ENCODE data around the gene PRDM16. TPM values are rescaled to one million over a fixed set of nuclear protein-coding genes. Genes with fewer than 3 reads are reported as not detected.

Gene PRDM16
- total and polyA plus RNA-seq, 2 of the 13 experiments (the other 11 are each of a cell fraction or from before 2014, with no cell fraction given), result 0.15 to 0.81 TPM

DNA sequence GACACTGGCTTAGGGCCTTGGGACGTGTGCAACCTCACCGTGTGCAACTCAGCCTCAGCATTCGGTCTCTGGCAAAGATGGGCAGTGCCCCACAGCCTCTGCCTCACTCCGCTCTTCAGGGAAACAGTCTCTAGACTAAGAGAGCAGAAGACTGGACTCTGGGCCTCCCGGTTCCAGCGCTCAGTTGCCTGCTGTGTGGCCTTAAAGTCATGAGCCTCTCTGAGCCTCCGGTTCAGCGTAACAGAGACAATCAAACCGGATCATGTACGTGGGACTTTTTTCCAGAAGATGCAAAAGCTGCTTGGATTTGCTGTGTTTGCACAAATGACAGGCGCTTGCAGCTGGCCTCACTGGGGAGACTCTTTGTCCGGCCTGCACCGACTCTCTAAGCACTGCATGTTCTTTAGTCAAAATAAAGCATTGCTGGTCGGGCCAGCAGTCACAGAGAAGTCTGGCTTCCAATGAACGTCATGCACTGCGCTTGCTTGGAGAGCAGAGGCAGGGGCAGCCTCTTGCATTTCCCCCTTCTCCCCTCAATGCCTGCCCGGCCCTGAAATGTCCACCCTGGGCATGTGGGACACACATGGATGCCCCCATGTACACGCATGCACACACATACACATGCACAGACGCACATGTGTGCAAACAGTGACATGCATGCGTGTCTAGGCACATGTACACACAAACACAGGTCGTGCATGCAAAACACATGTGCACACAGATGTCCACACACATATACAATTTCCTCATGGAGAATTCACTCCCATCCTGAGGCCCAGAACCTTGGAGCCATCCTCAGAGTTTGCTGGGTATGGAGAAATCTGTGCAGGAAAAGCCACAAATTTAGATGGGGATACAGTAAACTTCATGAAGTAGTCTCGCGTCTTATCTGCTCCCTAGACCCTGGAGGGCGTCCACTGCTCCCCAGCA lies 152.4 kb downstream of the PRDM16 start (continued):
- TF ChIP-seq SETDB1 (CRISPR knock-in tag; IDR thresholded peaks at IDR 0.05; ENCODE audit: borderline replicate concordance) (no peak), RFXAP (CRISPR knock-in tag; IDR thresholded peaks at IDR 0.05; ENCODE audit: borderline replicate concordance) (0 out of 2 replicates have a peak, but pooled peaks have one; percentile 7), GTF3A (CRISPR knock-in tag; conservative IDR thresholded peaks at IDR 0.05) (0 out of 2 replicates have a peak, but pooled peaks have one; percentile 36), PATZ1 (CRISPR knock-in tag; IDR thresholded peaks at IDR 0.05) (no peak), UBTF (CRISPR knock-in tag; IDR thresholded peaks at IDR 0.05) (0 out of 2 replicates have a peak, but pooled peaks have one; percentile 12), TBL1XR1 (IDR thresholded peaks at IDR 0.05; ENCODE audit: borderline replicate concordance, low read length, partially characterized antibody) (no peak), ZNF790 (CRISPR knock-in tag; IDR thresholded peaks at IDR 0.05; ENCODE audit: borderline replicate concordance) (no peak), RBM39 (IDR thresholded peaks at IDR 0.05; ENCODE audit: low read depth, low read length, poor library complexity, severe bottlenecking) (no peak), RFX3 (CRISPR knock-in tag; IDR thresholded peaks at IDR 0.05) (no peak), HES4 (CRISPR knock-in tag; IDR thresholded peaks at IDR 0.05; ENCODE audit: borderline replicate concordance) (no peak), DNMT3B (CRISPR knock-in tag; conservative IDR thresholded peaks at IDR 0.05) (no peak), HOXA9 (CRISPR knock-in tag; IDR thresholded peaks at IDR 0.05; ENCODE audit: borderline replicate concordance) (no peak), ZNF572 (CRISPR knock-in tag; IDR thresholded peaks at IDR 0.05) (no peak), MAFK (conservative IDR thresholded peaks at IDR 0.05 in 1 of 2, IDR thresholded peaks at IDR 0.05 in 1 of 2; ENCODE audit: low read length in 2 of 2) (peak; percentile 78 to 80), ZNF44 (CRISPR knock-in tag; IDR thresholded peaks at IDR 0.05) (no peak), ARNT2 (CRISPR knock-in tag; IDR thresholded peaks at IDR 0.05; ENCODE audit: low read depth) (no peak), ZNF530 (CRISPR knock-in tag; IDR thresholded peaks at IDR 0.05; ENCODE audit: low read depth) (no peak)
- TF ChIP-seq, protein P1, sequence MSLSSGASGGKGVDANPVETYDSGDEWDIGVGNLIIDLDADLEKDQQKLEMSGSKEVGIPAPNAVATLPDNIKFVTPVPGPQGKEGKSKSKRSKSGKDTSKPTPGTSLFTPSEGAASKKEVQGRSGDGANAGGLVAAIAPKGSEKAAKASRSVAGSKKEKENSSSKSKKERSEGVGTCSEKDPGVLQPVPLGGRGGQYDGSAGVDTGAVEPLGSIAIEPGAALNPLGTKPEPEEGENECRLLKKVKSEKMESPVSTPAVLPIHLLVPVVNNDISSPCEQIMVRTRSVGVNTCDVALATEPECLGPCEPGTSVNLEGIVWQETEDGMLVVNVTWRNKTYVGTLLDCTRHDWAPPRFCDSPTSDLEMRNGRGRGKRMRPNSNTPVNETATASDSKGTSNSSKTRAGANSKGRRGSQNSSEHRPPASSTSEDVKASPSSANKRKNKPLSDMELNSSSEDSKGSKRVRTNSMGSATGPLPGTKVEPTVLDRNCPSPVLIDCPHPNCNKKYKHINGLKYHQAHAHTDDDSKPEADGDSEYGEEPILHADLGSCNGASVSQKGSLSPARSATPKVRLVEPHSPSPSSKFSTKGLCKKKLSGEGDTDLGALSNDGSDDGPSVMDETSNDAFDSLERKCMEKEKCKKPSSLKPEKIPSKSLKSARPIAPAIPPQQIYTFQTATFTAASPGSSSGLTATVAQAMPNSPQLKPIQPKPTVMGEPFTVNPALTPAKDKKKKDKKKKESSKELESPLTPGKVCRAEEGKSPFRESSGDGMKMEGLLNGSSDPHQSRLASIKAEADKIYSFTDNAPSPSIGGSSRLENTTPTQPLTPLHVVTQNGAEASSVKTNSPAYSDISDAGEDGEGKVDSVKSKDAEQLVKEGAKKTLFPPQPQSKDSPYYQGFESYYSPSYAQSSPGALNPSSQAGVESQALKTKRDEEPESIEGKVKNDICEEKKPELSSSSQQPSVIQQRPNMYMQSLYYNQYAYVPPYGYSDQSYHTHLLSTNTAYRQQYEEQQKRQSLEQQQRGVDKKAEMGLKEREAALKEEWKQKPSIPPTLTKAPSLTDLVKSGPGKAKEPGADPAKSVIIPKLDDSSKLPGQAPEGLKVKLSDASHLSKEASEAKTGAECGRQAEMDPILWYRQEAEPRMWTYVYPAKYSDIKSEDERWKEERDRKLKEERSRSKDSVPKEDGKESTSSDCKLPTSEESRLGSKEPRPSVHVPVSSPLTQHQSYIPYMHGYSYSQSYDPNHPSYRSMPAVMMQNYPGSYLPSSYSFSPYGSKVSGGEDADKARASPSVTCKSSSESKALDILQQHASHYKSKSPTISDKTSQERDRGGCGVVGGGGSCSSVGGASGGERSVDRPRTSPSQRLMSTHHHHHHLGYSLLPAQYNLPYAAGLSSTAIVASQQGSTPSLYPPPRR (CRISPR knock-in tag; IDR thresholded peaks at IDR 0.05; ENCODE audit: borderline replicate concordance), result no peak
